ENCODE results near the gene ARID1B.

Gene ARID1B

GRCh38 chr6:156852147-156852857, 75.1 kb downstream of the ARID1B start:
- no peak for DNase-seq (ENCODE audit: low read depth)

- DNase-seq (ENCODE audit: low read depth): no peak
Observed at GRCh38 chr6:156852858-156853216, 75.7 kb downstream of the ARID1B start.

- no peak for DNase-seq (ENCODE audit: low read depth)
Observed at GRCh38 chr6:156853733-156854132, 76.6 kb downstream of the ARID1B start.

- no peak for DNase-seq (ENCODE audit: low read depth)
Observed at GRCh38 chr6:156854466-156855161, 77.4 kb downstream of the ARID1B start.

GRCh38 chr6:156857573-156857972, 80.4 kb downstream of the ARID1B start:
- no peak for DNase-seq (ENCODE audit: low read depth)

GRCh38 chr6:156859686-156860085, 82.5 kb downstream of the ARID1B start:
- DNase-seq (ENCODE audit: low read depth): no peak

- no peak for DNase-seq (ENCODE audit: low read depth)
Observed at GRCh38 chr6:156862711-156863110, 85.5 kb downstream of the ARID1B start.

GRCh38 chr6:156863504-156863903, 86.3 kb downstream of the ARID1B start:
- no peak for DNase-seq (ENCODE audit: low read depth)

GRCh38 chr6:156864557-156864956, 87.4 kb downstream of the ARID1B start:
- no peak for DNase-seq (ENCODE audit: low read depth)

GRCh38 chr6:156865019-156865629, 87.9 kb downstream of the ARID1B start:
- no peak for DNase-seq (ENCODE audit: low read depth)

- DNase-seq (ENCODE audit: low read depth): no peak
Observed at GRCh38 chr6:156866220-156867015, 89.2 kb downstream of the ARID1B start.

- DNase-seq (ENCODE audit: low read depth): no peak
Observed at GRCh38 chr6:156867121-156867520, 89.9 kb downstream of the ARID1B start.

- no peak for DNase-seq (ENCODE audit: low read depth)
Observed at GRCh38 chr6:156868385-156868784, 91.2 kb downstream of the ARID1B start.

- no peak for DNase-seq (ENCODE audit: low read depth)
Observed at GRCh38 chr6:156869980-156870398, 92.8 kb downstream of the ARID1B start.

GRCh38 chr6:156870924-156871539, 93.9 kb downstream of the ARID1B start:
- DNase-seq (ENCODE audit: low read depth): no peak

- no peak for DNase-seq (ENCODE audit: low read depth)
Observed at GRCh38 chr6:156872903-156873302, 95.7 kb downstream of the ARID1B start.

- no peak for DNase-seq (ENCODE audit: low read depth)
Observed at GRCh38 chr6:156873654-156874380, 96.6 kb downstream of the ARID1B start.

- DNase-seq (ENCODE audit: low read depth): no peak
Observed at GRCh38 chr6:156875062-156875461, 97.9 kb downstream of the ARID1B start.

- no peak for DNase-seq (ENCODE audit: low read depth)
Observed at GRCh38 chr6:156876302-156876701, 99.1 kb downstream of the ARID1B start.

GRCh38 chr6:156877126-156877863, 100.1 kb downstream of the ARID1B start:
- DNase-seq (ENCODE audit: low read depth): no peak

GRCh38 chr6:156878681-156879080, 101.5 kb downstream of the ARID1B start:
- no peak for DNase-seq (ENCODE audit: low read depth)

All from fibroblast of the conjunctiva (primary cell).